Stimulated activated naive CD8-positive, alpha-beta T cell treated with anti-CD3 and anti-CD28 coated beads, Interleukin-15, amount 100 ng/mL, for 72 hours (primary cell): Measurements from ENCODE around the gene DTNB.
A peak's percentile ranks its signal among the peaks of the same experiment; 100 is the strongest.

Experiments used
- ATAC-seq: fragments of 150-1000 bp; cut with Tn5 transposase; 2 replicates; pipeline ENCODE4 v1.10.0; 2021; ENCODE audit warnings: mild to moderate bottlenecking, moderate library complexity
- DNase-seq, 2 donors: peaks; one replicate each; pipeline ENCODE4 v3.0.0; 2021 to 2022
- H3K27ac Mint-ChIP-seq, 2 donors: one replicate each; pipeline ENCODE4 v1.8.0; 2022; ENCODE audit warnings: mild to moderate bottlenecking in 2 of 2, mixed read lengths in 2 of 2, moderate library complexity in 2 of 2
- H3K27me3 Mint-ChIP-seq: one replicate; pipeline ENCODE4 v1.8.0; 2022; ENCODE audit warnings: mixed read lengths
- H3K4me1 Mint-ChIP-seq: one replicate; pipeline ENCODE4 v1.8.0; 2022; ENCODE audit warnings: mild to moderate bottlenecking, mixed read lengths
- H3K4me3 Mint-ChIP-seq, 2 donors: one replicate each; pipeline ENCODE4 v1.8.0; 2022; ENCODE audit warnings: mild to moderate bottlenecking in 2 of 2, mixed read lengths in 2 of 2, moderate library complexity in 1 of 2
- H3K9me3 Mint-ChIP-seq, 2 donors: one replicate each; pipeline ENCODE4 v1.8.0; 2022; ENCODE audit warnings: mixed read lengths in 2 of 2

DTNB gene

DNA sequence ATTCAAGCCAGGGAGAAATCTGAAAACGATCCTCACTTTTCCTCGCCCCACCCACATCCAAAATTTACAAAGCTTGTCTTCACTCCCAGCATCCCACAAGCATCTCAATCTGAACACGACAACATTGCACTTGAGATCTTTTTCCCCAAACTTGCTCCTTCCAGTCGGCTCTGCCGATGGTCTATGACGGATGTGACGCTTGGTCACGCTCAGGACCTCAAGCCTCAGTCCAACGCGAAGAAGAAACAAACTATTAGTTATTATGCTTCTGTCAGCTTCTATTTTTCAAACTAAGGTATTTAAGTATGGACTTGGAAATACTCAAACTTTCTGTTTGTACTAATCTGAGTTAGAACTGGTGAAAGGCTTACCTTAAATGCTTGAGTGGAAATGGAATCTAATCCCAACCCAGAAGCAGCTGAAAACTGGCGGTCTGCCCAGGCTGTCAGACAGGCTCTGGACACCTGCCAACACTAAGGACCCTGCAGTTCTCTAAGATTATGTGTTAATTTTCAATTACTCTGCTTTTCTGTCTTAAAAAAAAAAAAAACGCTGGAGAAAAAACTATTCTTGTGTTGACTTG lies 199.5 kb downstream of the DTNB start:
- Mint-ChIP-seq H3K9me3 (peaks cover 0 to 8% of the 10 kb centered on the region in 2 donors), H3K27ac (no peak overlapping the region), H3K4me3 (no peak overlapping the region), H3K4me1 (no peaks in the 10 kb centered on the region), H3K27me3 (no peaks in the 10 kb centered on the region)
- no peak for ATAC-seq
- no peak for DNase-seq

- ATAC-seq = no peak
- Mint-ChIP-seq H3K4me1 (no peaks in the 10 kb centered on the region), H3K9me3 (peaks cover 0 to 8% of the 10 kb centered on the region in 2 donors), H3K4me3 (no peak overlapping the region), H3K27ac (no peak overlapping the region), H3K27me3 (no peaks in the 10 kb centered on the region)
- no peak for DNase-seq
Measured at GRCh38 chr2:25473131-25473530, 200.2 kb downstream of the DTNB start.

DNA sequence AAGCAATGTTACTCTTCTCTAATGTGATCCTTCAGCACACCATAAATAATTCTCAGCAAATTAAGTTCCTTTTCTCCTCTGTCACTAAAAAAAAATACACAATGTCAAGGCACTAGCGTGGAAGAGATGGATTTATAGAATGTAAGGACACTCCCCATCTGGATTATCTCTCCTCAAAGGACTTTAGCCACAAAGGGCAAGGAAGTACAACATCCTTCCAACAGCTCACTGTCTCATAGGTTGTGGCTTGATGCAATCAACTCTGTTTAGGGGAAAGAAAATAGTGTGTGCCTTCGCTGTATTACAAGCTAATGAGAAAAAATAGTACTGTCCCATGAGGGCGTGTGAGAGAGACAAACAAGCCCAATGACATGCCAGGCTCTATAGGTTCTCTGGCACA lies 202.6 kb downstream of the DTNB start:
- DNase-seq = no peak
- H3K9me3 Mint-ChIP-seq = peaks cover 0 to 8% of the 10 kb centered on the region in 2 donors
- no peak overlapping the region for H3K4me3 Mint-ChIP-seq
- no peak for ATAC-seq
- no peaks in the 10 kb centered on the region for H3K4me1 Mint-ChIP-seq
- no peaks in the 10 kb centered on the region for H3K27me3 Mint-ChIP-seq
- H3K27ac Mint-ChIP-seq = no peak overlapping the region

DNA sequence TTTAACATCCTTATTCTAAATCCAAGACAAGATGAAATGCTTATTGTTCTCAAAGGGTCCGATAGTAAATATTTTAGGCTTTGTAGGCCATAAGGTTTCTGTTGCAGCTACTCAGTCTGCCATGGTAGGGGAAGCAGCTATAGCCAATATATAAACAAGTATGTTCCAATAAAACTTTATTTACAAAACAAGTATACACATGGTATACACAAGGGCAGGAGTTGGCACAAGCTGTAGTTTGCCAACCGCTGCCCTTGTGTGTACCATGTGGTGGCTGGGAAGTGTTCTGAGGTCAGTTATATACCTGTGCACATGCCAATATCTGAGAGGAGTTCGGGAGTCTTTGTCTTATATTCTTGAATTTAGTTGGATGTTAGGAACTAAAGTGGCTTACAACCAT lies 205.6 kb downstream of the DTNB start:
- Mint-ChIP-seq H3K4me1 (no peaks in the 10 kb centered on the region), H3K9me3 (no peaks in the 10 kb centered on the region), H3K27ac (no peak overlapping the region), H3K4me3 (no peak overlapping the region), H3K27me3 (no peaks in the 10 kb centered on the region)
- ATAC-seq = no peak
- DNase-seq = no peak

DNA sequence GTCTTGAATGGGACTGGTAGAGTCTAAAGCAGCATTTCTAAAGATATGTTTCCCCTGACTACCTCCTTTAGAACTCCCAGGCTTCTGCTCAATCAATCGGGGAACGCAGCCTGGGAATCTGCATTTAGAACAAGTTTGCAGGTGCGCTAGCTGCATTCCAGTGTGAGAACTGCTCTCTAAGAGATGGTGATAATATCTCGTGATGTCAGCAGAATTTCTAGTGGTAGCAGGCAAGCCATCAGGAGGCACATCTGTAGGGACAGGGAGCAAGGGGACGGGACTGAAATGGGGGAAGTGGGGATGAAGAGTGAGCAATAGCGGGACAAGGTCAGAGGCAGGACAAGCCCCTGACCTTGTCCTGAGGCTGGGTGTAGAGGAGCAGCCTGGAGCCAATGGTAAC lies 211.4 kb downstream of the DTNB start:
- Mint-ChIP-seq H3K4me1 (no peaks in the 10 kb centered on the region), H3K27me3 (no peaks in the 10 kb centered on the region), H3K4me3 (no peak overlapping the region), H3K9me3 (no peaks in the 10 kb centered on the region), H3K27ac (peak overlapping the region in 1 of 2 donors; percentile 10)
- ATAC-seq = no peak
- DNase-seq = no peak

- Mint-ChIP-seq H3K9me3 (no peaks in the 10 kb centered on the region), H3K27ac (peak overlapping the region in 1 of 2 donors; percentile 46), H3K27me3 (no peaks in the 10 kb centered on the region), H3K4me3 (no peak overlapping the region), H3K4me1 (peaks cover 1% of the 10 kb centered on the region)
- DNase-seq = no peak
- ATAC-seq = no peak
Measured at GRCh38 chr2:25460261-25460905, 213.0 kb downstream of the DTNB start.

DNA sequence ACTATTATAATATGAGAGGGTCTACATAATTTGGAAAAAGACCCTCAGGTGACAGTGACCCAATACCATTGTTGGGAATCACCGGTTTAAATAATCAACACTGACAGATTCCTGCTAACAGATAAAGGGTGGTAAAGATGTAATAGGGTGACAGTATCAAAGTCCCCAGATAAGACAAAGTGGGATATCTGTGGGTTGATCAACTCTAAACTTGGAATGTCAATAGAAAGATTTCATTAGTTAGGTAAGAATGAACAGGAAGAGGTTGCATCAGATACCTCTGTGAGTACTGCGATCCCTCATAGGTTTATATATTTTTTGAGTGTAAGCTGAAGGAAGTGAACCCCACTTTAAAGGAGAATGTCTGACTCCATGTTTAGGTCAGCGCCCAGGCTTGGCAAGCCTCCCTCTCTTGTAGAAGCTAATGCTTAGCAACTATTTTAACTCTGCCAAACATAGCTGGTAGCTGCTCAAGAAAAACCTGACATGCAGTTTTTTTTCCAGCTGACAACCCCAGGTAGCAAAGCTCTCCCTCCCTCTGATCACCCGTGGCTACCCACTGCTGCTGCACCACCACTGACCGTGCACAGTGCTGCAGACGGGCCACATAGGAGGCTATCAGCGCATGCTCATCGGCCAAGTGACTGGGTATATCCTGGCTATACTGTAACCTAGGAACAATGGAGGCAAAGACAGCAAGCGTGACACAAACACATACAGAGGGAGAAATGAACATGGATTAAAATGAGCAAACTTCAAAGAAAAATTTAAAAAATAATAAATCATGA lies 218.4 kb downstream of the DTNB start:
- H3K4me3 Mint-ChIP-seq = no peak overlapping the region
- peak overlapping the region; percentile 59 to 70 for H3K27ac Mint-ChIP-seq
- ATAC-seq = no peak

DNA sequence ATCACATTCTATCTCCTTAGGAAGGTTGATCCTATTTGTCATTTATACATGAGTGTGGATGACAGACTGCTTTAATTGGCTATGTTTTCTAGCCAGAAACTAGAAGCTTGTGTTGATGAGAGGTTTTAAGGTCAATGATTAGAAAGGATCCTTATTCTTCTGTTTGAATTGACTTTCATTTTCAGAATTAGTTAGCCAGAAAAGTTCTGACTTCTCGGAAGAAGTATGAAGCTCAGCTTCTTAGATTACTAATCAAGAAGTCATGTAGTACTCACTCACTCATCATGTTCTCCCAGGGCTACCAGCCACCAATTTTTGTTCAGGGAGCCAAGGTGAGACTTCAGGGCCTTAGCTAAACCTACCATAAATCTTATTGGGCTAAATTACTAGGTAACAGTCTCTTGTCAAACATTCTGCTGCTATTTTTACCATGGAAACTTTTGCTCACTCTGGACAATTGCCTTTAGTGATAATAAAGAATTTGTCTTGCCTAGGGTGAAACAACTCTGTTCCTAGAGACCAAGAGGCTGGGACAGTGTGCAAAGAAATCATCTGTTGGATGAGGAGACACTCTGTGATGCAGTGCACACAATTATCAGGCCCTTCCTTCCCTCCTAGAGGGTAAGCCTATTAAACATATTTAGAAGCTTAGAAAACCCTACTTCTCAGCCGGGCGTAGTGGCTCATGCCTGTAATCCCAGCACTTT lies 220.0 kb downstream of the DTNB start:
- Mint-ChIP-seq H3K4me1 (peaks cover 37% of the 10 kb centered on the region), H3K9me3 (peaks cover 0 to 5% of the 10 kb centered on the region in 2 donors), H3K4me3 (peak overlapping the region; percentile 53 to 58), H3K27ac (peak overlapping the region; percentile 96 to 97), H3K27me3 (no peaks in the 10 kb centered on the region)
- ATAC-seq (peak; percentile 98), DNase-seq (peak; percentile 24 to 45)

More for the DNA sequence above, 218.4 kb downstream of the DTNB start:
- peaks cover 0 to 5% of the 10 kb centered on the region in 2 donors for H3K9me3 Mint-ChIP-seq
- H3K27me3 Mint-ChIP-seq = no peaks in the 10 kb centered on the region
- peaks cover 37% of the 10 kb centered on the region for H3K4me1 Mint-ChIP-seq
- DNase-seq = no peak

DNA sequence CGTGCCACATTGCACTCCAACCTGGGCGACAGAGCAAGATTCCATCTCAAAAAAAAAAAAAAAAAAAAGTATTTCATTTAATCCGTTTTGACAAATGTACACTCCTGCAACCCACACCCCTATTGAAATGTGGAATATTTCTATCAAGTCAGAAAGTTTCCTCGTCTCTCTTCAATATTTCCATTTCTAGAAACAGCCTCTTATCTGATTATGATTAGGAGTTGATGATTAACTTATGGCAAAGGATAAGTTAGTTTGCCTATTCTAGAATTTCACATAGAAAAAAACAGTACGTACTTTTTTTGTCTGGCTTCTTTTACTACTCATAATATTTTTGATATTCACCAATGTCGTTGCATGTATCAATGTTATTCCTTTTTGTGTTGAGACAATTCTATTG lies 224.6 kb downstream of the DTNB start:
- H3K9me3 Mint-ChIP-seq = peaks cover 0 to 5% of the 10 kb centered on the region in 2 donors
- H3K27me3 Mint-ChIP-seq = no peaks in the 10 kb centered on the region
- ATAC-seq = no peak
- peaks cover 23% of the 10 kb centered on the region for H3K4me1 Mint-ChIP-seq
- H3K27ac Mint-ChIP-seq = peak overlapping the region in 1 of 2 donors; percentile 12
- no peak overlapping the region for H3K4me3 Mint-ChIP-seq
- no peak for DNase-seq

- H3K4me3 Mint-ChIP-seq = no peak overlapping the region
- no peaks in the 10 kb centered on the region for H3K27me3 Mint-ChIP-seq
- H3K9me3 Mint-ChIP-seq = no peaks in the 10 kb centered on the region
- ATAC-seq (no peak), DNase-seq (no peak)
- peaks cover 5% of the 10 kb centered on the region for H3K4me1 Mint-ChIP-seq
- no peak overlapping the region for H3K27ac Mint-ChIP-seq
Measured at GRCh38 chr2:25447018-25447417, 226.4 kb downstream of the DTNB start.

DNA sequence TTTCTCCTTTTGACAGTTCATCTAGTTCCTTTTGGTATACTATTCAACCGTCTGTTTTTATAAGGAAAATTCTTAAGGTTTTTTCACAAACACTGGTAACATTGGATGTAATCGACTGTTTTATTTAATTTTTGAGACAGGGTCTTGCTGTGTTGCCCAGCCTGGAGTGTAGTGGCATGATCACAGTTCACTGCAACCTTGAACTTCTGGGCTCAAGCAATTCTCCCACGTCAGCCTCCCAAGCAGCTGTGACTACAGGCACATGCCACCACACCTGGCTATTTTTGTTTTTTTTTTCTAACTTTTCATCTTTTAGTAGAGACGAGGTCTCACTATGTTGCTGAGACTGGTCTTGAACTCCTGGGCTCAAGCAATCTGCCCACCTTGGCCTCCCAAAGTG lies 227.3 kb downstream of the DTNB start:
- ATAC-seq = no peak
- Mint-ChIP-seq H3K4me3 (no peak overlapping the region), H3K9me3 (no peaks in the 10 kb centered on the region), H3K27me3 (no peaks in the 10 kb centered on the region), H3K27ac (no peak overlapping the region), H3K4me1 (no peaks in the 10 kb centered on the region)
- no peak for DNase-seq

GRCh38 chr2:25445464-25445863 lies 227.9 kb downstream of the DTNB start:
- ATAC-seq (no peak), DNase-seq (no peak)
- no peaks in the 10 kb centered on the region for H3K9me3 Mint-ChIP-seq
- no peak overlapping the region for H3K27ac Mint-ChIP-seq
- H3K4me3 Mint-ChIP-seq = no peak overlapping the region
- H3K27me3 Mint-ChIP-seq = no peaks in the 10 kb centered on the region
- H3K4me1 Mint-ChIP-seq = no peaks in the 10 kb centered on the region

DNA sequence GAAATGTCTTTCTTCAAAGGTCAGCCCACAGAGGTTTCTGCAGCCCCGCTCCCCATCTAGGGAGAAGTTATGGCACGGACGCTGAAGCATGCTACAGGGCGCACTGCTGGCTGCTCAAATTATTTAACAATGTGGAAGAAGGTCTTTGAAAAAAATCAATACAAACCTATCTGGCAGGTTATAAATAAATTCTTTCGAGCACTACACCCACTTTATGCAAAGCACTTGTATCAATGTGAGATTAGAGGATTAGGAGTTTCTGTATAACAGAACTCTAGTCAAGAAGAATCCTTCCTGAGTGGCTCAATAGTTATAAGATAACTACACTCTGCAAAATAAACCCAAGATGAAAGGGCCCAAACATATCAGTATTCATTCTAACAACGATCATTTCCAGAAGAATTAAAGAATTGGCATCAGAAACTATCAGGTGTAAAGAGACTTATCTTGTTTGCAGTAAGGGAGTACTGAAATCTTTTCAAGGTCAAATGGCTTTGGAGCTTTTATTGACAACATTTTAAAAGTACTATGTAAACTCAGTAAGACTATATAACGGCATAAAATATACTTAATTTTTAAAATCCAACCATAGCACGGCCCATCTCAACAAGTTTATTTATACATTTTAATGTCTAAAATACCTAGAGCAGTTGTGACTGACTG lies 228.6 kb downstream of the DTNB start:
- Mint-ChIP-seq H3K27ac (peak overlapping the region in 1 of 2 donors; percentile 27), H3K27me3 (no peaks in the 10 kb centered on the region), H3K4me1 (no peaks in the 10 kb centered on the region), H3K4me3 (no peak overlapping the region), H3K9me3 (no peaks in the 10 kb centered on the region)
- DNase-seq = no peak
- ATAC-seq = no peak

DNA sequence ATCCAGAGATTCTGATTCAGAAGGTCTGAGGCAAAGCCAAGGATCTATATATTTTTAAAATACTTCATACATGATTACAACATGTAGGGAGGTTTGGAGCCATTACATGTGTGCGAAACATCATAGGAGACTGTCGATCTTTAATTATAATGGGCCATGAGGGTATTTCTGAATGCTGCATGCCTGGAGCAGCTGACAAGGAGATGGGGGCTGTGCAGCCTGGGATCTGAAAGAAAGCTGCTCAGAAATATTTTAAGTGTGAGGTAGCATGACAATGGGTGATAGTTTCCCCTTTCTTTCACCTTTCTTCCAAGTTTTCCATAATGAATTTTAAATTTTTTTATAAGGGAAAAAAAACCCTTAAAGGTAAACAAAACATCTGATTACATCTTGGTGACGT lies 229.6 kb downstream of the DTNB start:
- no peak overlapping the region for H3K4me3 Mint-ChIP-seq
- H3K27me3 Mint-ChIP-seq = no peaks in the 10 kb centered on the region
- ATAC-seq = no peak
- H3K9me3 Mint-ChIP-seq = no peaks in the 10 kb centered on the region
- H3K27ac Mint-ChIP-seq = no peak overlapping the region
- no peak for DNase-seq
- H3K4me1 Mint-ChIP-seq = no peaks in the 10 kb centered on the region

DNA sequence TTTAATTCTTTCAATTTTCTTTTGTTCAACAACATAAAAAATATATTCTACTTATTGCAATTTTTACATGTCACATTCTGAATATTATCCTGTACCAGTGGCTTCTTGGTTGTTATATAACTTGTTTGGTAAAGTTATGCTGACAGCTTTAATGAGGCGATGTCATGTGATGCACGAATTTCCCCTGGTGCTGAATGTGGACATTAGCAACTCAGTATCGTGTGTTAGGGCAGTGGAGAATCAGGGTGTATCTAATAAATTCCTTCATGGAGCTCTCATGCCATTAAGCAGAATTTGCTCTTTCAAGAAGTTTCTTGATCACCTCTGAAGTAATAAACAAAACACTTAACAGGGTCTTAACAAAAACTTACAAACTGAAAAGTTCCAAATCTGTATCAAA lies 232.0 kb downstream of the DTNB start:
- Mint-ChIP-seq H3K9me3 (no peaks in the 10 kb centered on the region), H3K27me3 (no peaks in the 10 kb centered on the region), H3K4me3 (no peak overlapping the region), H3K4me1 (peaks cover 5% of the 10 kb centered on the region), H3K27ac (no peak overlapping the region)
- DNase-seq = no peak
- ATAC-seq = no peak
